SK-N-SH treated with all-trans-retinoic acid at 6 μM for 48 hours (cell line): Measurements from ENCODE around the gene ALDH1L2.
A peak's percentile ranks its signal among the peaks of the same experiment; 100 is the strongest.

ENCODE experiments used
- ATAC-seq: fragments of 200-7000 bp; cut with Tn5 transposase; 3 replicates; pipeline ENCODE4 v1.9.1; 2020; ENCODE audit warnings: mild to moderate bottlenecking, moderate library complexity
- ARNTL ChIP-seq: fragments of 450-650 bp; formaldehyde crosslinking; IDR thresholded peaks from 2 replicates; pipeline ENCODE4 v1.5.0; 2020; ENCODE audit warnings: low read depth, mild to moderate bottlenecking, moderate library complexity, borderline replicate concordance
- BACH2 ChIP-seq: fragments of 250-450 bp; sonication (Bioruptor Pico); IDR thresholded peaks from 2 replicates; pipeline ENCODE4 v1.9.0; 2021; ENCODE audit warnings: mild to moderate bottlenecking, borderline replicate concordance
- ESRRG ChIP-seq: fragments of 250-450 bp; sonication (Bioruptor Pico); IDR thresholded peaks from 2 replicates; pipeline ENCODE4 v1.6.1; 2021; ENCODE audit warnings: mild to moderate bottlenecking
- GLIS3 ChIP-seq: fragments of 250-450 bp; sonication (Bioruptor Pico); IDR thresholded peaks from 2 replicates; pipeline ENCODE4 v1.5.0; 2020; ENCODE audit warnings: mild to moderate bottlenecking, moderate library complexity
- ISL1 ChIP-seq: fragments of 250-450 bp; sonication (Bioruptor Pico); IDR thresholded peaks from 2 replicates; pipeline ENCODE4 v2.1.2; 2022; ENCODE audit warnings: mild to moderate bottlenecking, moderate library complexity
- OSR1 ChIP-seq: fragments of 250-450 bp; sonication (Bioruptor Pico); IDR thresholded peaks from 2 replicates; pipeline ENCODE4 v1.8.0; 2022; ENCODE audit warnings: moderate library complexity, mild to moderate bottlenecking, inconsistent platforms
- PPARA ChIP-seq: fragments of 250-450 bp; sonication (Bioruptor Pico); IDR thresholded peaks from 2 replicates; pipeline ENCODE4 v1.5.0; 2020; ENCODE audit warnings: mild to moderate bottlenecking, borderline replicate concordance
- RARB ChIP-seq: fragments of 250-450 bp; sonication (Bioruptor Pico); IDR thresholded peaks from 2 replicates; pipeline ENCODE4 v1.8.0; 2021; ENCODE audit warnings: mild to moderate bottlenecking, moderate library complexity
- SNAI2 ChIP-seq: fragments of 250-450 bp; sonication (Bioruptor Pico); IDR thresholded peaks from 2 replicates; pipeline ENCODE4 v1.5.0; 2020; ENCODE audit warnings: mild to moderate bottlenecking, moderate library complexity
- TCF4 ChIP-seq: fragments of 250-450 bp; sonication (Bioruptor Pico); IDR thresholded peaks from 2 replicates; pipeline ENCODE4 v1.8.0; 2021; ENCODE audit warnings: mild to moderate bottlenecking, moderate library complexity, borderline replicate concordance
- TOX ChIP-seq: fragments of 250-450 bp; sonication (Bioruptor Pico); IDR thresholded peaks from 2 replicates; pipeline ENCODE4 v1.8.0; 2021; ENCODE audit warnings: mild to moderate bottlenecking, moderate library complexity, borderline replicate concordance
- ZC3H10 ChIP-seq: fragments of 250-450 bp; sonication (Bioruptor Pico); IDR thresholded peaks from 2 replicates; pipeline ENCODE4 v1.5.1; 2021; ENCODE audit warnings: mild to moderate bottlenecking, moderate library complexity
- ZFP3 ChIP-seq: fragments of 250-450 bp; sonication (Bioruptor Pico); IDR thresholded peaks from 2 replicates; pipeline ENCODE4 v1.5.0; 2020; ENCODE audit warnings: mild to moderate bottlenecking, moderate library complexity
- ZFP30 ChIP-seq: fragments of 450-650 bp; formaldehyde crosslinking; IDR thresholded peaks from 2 replicates; pipeline ENCODE4 v1.5.0; 2022; ENCODE audit warnings: mild to moderate bottlenecking, moderate library complexity
- ZNF565 ChIP-seq: fragments of 450-650 bp; formaldehyde crosslinking; conservative IDR thresholded peaks from 2 replicates; pipeline ENCODE4 v1.5.0; 2020; ENCODE audit warnings: low read depth, mild to moderate bottlenecking, moderate library complexity
- ZNF8 ChIP-seq: fragments of 450-650 bp; formaldehyde crosslinking; IDR thresholded peaks from 2 replicates; pipeline ENCODE4 v1.5.0; 2020; ENCODE audit warnings: mild to moderate bottlenecking, moderate library complexity
- TF ChIP-seq, protein P1 (sequence below): fragments of 250-450 bp; sonication (Bioruptor Pico); IDR thresholded peaks from 2 replicates; pipeline ENCODE4 v1.5.1; 2020; ENCODE audit warnings: low read depth, mild to moderate bottlenecking, moderate library complexity
- TF ChIP-seq, protein P2 (sequence below): fragments of 250-450 bp; sonication (Bioruptor Pico); IDR thresholded peaks from 2 replicates; pipeline ENCODE4 v1.5.0; 2020; ENCODE audit warnings: mild to moderate bottlenecking, moderate library complexity
- TF ChIP-seq, protein P3 (sequence below): fragments of 250-450 bp; sonication (Bioruptor Pico); IDR thresholded peaks from 2 replicates; pipeline ENCODE4 v1.8.0; 2020; ENCODE audit warnings: mild to moderate bottlenecking, moderate library complexity, borderline replicate concordance
- TF ChIP-seq, protein P4 (sequence below): fragments of 250-450 bp; sonication (Bioruptor Pico); IDR thresholded peaks from 2 replicates; pipeline ENCODE4 v1.5.1; 2021; ENCODE audit warnings: mild to moderate bottlenecking, moderate library complexity
- TF ChIP-seq, protein P5 (sequence below): fragments of 250-450 bp; sonication (Bioruptor Pico); IDR thresholded peaks from 2 replicates; pipeline ENCODE4 v1.8.0; 2021; ENCODE audit warnings: low read depth, mild to moderate bottlenecking, moderate library complexity, borderline replicate concordance

The ALDH1L2 gene

DNA sequence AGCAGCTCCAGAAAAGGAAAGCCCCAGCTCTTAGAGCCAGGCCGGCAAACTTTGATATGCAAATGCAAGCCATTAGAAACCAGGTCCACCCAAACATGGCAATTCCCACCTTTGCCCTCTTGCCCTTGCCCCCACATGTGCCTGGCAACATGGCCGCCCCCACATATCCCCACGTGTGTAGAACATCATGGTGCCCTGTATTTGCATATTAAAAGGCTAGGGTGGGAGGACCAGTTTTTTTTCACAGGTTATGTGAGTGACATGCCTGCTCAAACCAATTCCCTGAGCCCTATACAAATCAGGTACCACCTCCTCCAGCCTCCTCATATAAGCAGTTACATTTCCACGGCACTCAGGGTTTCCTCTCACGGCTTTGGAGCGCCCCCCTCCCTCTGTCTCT, 6.1 kb upstream of the ALDH1L2 start:
- ATAC-seq = no peak

DNA sequence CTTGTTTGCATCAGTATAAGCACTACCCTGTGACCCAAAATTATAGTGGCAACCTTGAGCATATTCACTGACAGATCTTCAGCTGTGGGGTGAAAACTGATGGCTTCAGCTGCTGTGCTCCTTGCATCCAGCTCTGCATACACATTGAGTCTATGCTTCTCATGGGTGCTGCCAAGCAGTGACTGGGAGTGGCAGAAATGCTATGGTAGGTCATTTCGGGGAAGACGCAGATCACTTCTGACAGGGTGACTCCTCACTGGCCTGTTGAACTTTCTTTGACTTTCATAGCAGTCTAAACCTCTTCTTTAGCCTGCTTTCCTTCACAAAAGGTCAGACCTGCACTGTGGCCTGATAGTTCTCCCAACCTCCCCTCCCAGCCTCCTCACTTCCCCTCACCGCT, 5.6 kb upstream of the ALDH1L2 start:
- peak; percentile 53 for ATAC-seq
- TF ChIP-seq, protein P1, sequence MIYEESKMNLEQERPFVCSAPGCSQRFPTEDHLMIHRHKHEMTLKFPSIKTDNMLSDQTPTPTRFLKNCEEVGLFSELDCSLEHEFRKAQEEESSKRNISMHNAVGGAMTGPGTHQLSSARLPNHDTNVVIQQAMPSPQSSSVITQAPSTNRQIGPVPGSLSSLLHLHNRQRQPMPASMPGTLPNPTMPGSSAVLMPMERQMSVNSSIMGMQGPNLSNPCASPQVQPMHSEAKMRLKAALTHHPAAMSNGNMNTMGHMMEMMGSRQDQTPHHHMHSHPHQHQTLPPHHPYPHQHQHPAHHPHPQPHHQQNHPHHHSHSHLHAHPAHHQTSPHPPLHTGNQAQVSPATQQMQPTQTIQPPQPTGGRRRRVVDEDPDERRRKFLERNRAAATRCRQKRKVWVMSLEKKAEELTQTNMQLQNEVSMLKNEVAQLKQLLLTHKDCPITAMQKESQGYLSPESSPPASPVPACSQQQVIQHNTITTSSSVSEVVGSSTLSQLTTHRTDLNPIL = no peak
- TF ChIP-seq ZNF8 (CRISPR knock-in tag) = peak; percentile 64; the same call in 1 of the 2 replicates

More for the DNA sequence above, 6.1 kb upstream of the ALDH1L2 start:
- TF ChIP-seq ZFP3 (CRISPR knock-in tag) (no peak), TOX (CRISPR knock-in tag) (no peak), ZFP30 (no peak), BACH2 (CRISPR knock-in tag) (no peak)

DNA sequence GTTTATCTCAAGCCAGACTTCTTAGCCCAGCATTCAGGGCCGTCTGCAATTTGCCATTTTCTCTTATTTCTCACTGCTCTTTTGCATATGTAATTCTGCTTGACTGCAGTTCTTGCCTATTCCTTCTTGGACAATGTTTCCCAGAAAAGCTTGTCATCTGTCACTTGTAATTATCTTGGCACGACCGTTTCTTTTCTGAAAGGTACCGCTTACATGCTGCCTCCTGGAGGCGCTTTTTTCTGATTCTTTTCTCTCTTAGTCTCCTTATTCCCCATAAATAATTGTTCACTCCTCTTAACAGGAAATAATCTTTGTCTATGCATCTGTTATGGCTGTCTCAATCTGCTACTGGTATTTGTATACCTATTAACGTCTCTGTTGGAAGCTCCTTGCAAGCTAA, 1.2 kb upstream of the ALDH1L2 start:
- no peak for TF ChIP-seq PPARA (CRISPR knock-in tag)
- TF ChIP-seq ISL1 (CRISPR knock-in tag) = no peak
- TF ChIP-seq ARNTL (CRISPR knock-in tag) = no peak
- TF ChIP-seq, protein P2, sequence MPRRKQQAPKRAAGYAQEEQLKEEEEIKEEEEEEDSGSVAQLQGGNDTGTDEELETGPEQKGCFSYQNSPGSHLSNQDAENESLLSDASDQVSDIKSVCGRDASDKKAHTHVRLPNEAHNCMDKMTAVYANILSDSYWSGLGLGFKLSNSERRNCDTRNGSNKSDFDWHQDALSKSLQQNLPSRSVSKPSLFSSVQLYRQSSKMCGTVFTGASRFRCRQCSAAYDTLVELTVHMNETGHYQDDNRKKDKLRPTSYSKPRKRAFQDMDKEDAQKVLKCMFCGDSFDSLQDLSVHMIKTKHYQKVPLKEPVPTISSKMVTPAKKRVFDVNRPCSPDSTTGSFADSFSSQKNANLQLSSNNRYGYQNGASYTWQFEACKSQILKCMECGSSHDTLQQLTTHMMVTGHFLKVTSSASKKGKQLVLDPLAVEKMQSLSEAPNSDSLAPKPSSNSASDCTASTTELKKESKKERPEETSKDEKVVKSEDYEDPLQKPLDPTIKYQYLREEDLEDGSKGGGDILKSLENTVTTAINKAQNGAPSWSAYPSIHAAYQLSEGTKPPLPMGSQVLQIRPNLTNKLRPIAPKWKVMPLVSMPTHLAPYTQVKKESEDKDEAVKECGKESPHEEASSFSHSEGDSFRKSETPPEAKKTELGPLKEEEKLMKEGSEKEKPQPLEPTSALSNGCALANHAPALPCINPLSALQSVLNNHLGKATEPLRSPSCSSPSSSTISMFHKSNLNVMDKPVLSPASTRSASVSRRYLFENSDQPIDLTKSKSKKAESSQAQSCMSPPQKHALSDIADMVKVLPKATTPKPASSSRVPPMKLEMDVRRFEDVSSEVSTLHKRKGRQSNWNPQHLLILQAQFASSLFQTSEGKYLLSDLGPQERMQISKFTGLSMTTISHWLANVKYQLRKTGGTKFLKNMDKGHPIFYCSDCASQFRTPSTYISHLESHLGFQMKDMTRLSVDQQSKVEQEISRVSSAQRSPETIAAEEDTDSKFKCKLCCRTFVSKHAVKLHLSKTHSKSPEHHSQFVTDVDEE = no peak
- no peak for TF ChIP-seq ZFP3 (CRISPR knock-in tag)
- no peak for TF ChIP-seq ZNF565 (CRISPR knock-in tag)
- no peak for TF ChIP-seq SNAI2 (CRISPR knock-in tag)
- TF ChIP-seq, protein P3, sequence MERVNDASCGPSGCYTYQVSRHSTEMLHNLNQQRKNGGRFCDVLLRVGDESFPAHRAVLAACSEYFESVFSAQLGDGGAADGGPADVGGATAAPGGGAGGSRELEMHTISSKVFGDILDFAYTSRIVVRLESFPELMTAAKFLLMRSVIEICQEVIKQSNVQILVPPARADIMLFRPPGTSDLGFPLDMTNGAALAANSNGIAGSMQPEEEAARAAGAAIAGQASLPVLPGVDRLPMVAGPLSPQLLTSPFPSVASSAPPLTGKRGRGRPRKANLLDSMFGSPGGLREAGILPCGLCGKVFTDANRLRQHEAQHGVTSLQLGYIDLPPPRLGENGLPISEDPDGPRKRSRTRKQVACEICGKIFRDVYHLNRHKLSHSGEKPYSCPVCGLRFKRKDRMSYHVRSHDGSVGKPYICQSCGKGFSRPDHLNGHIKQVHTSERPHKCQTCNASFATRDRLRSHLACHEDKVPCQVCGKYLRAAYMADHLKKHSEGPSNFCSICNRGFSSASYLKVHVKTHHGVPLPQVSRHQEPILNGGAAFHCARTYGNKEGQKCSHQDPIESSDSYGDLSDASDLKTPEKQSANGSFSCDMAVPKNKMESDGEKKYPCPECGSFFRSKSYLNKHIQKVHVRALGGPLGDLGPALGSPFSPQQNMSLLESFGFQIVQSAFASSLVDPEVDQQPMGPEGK (CRISPR knock-in tag) = no peak
- no peak for TF ChIP-seq TCF4 (CRISPR knock-in tag)
- no peak for TF ChIP-seq ESRRG
- no peak for TF ChIP-seq RARB
- no peak for TF ChIP-seq TOX (CRISPR knock-in tag)
- no peak for TF ChIP-seq GLIS3 (CRISPR knock-in tag)
- ATAC-seq = no peak

DNA sequence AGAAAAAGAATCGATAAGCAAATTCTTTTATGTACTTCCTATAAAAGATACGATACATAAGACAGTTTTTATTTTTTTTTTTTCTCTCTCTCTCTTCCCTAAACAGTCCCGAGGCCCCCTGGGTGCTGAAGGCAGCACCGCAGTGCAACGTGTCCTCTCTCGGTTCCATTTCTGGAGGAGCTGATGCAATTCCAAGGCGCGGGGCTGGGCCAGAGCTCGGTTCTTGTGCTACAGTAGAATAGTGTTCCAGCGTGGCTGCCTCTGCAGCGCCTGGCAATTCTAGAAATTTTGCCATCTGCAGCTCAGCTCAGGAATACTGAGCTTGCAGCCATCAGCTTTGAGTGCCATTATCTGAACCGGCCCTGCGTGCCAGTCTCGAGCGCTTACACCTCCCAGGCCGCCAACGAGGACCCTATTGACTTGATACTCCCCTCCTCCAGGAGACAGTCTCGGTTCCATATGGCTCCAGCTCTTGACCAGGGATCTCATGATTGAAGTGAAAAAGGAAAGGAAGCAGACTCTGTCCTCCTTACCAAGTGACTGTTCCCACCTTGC, 630 bp downstream of the ALDH1L2 start:
- peak; percentile 75 for ATAC-seq
- TF ChIP-seq BACH2 (CRISPR knock-in tag) (no peak), ISL1 (CRISPR knock-in tag) (no peak), OSR1 (CRISPR knock-in tag) (no peak), ZC3H10 (CRISPR knock-in tag) (no peak), ZFP3 (CRISPR knock-in tag) (no peak), ZFP30 (no peak), ZNF8 (CRISPR knock-in tag) (no peak), RARB (no peak)
- TF ChIP-seq, protein P3 (CRISPR knock-in tag) = no peak
- TF ChIP-seq, protein P4, sequence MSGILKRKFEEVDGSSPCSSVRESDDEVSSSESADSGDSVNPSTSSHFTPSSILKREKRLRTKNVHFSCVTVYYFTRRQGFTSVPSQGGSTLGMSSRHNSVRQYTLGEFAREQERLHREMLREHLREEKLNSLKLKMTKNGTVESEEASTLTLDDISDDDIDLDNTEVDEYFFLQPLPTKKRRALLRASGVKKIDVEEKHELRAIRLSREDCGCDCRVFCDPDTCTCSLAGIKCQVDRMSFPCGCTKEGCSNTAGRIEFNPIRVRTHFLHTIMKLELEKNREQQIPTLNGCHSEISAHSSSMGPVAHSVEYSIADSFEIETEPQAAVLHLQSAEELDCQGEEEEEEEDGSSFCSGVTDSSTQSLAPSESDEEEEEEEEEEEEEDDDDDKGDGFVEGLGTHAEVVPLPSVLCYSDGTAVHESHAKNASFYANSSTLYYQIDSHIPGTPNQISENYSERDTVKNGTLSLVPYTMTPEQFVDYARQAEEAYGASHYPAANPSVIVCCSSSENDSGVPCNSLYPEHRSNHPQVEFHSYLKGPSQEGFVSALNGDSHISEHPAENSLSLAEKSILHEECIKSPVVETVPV (CRISPR knock-in tag) = no peak
- TF ChIP-seq, protein P2 = no peak
- TF ChIP-seq, protein P5, sequence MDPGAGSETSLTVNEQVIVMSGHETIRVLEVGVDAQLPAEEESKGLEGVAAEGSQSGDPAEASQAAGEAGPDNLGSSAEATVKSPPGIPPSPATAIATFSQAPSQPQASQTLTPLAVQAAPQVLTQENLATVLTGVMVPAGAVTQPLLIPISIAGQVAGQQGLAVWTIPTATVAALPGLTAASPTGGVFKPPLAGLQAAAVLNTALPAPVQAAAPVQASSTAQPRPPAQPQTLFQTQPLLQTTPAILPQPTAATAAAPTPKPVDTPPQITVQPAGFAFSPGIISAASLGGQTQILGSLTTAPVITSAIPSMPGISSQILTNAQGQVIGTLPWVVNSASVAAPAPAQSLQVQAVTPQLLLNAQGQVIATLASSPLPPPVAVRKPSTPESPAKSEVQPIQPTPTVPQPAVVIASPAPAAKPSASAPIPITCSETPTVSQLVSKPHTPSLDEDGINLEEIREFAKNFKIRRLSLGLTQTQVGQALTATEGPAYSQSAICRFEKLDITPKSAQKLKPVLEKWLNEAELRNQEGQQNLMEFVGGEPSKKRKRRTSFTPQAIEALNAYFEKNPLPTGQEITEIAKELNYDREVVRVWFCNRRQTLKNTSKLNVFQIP (CRISPR knock-in tag) = no peak
